Type B pancreatic cell (in vitro differentiated cells): ENCODE measurements around the gene PDE1C. TPM values are rescaled to one million over a fixed set of nuclear protein-coding genes. Genes with fewer than 3 reads are reported as not detected.

Experiments
- DNase-seq: peaks from one replicate; pipeline ENCODE4 v3.0.0; 2021; ENCODE audit warnings: mixed read lengths; ENCODE audit not compliant: unreplicated experiment; ENCODE audit errors: extremely low spot score
- H3K27ac Mint-ChIP-seq: 2 replicates; pipeline ENCODE4 v1.8.0; 2021; ENCODE audit warnings: mild to moderate bottlenecking, mixed read lengths
- H3K27me3 Mint-ChIP-seq: 2 replicates; pipeline ENCODE4 v1.8.0; 2021; ENCODE audit warnings: mixed read lengths
- H3K36me3 Mint-ChIP-seq: 2 replicates; pipeline ENCODE4 v1.8.0; 2021; ENCODE audit warnings: mixed read lengths
- H3K4me1 Mint-ChIP-seq: one replicate; pipeline ENCODE4 v1.8.0; 2021; ENCODE audit warnings: mixed read lengths; ENCODE audit not compliant: unreplicated experiment
- H3K4me3 Mint-ChIP-seq: 2 replicates; pipeline ENCODE4 v1.8.0; 2021; ENCODE audit warnings: mild to moderate bottlenecking, mixed read lengths
- H3K9me3 Mint-ChIP-seq: 2 replicates; pipeline ENCODE4 v1.8.0; 2021; ENCODE audit warnings: mixed read lengths
- CTCF ChIP-seq: fragments of 200-600 bp; sonication (generic); conservative IDR thresholded peaks from 2 replicates; pipeline ENCODE4 v1.5.0; 2021; ENCODE audit warnings: antibody characterized with exemption, mild to moderate bottlenecking
- total RNA-seq: library from RNA; stranded (reverse); gene quantifications from 2 replicates; pipeline ENCODE4 v1.2.1, GENCODE V29; 2021; ENCODE audit warnings: low replicate concordance

PDE1C gene
- total RNA-seq, 1 donor from 2014 or later: 8.5 TPM

GRCh38 chr7:31828520-31828919 lies 241.7 kb downstream of the PDE1C start:
- peaks cover 25% of the 10 kb centered on the region for H3K27me3 Mint-ChIP-seq
- no peak overlapping the region for H3K4me3 Mint-ChIP-seq
- DNase-seq: no peak
- no peaks in the 10 kb centered on the region for H3K9me3 Mint-ChIP-seq
- no peaks in the 10 kb centered on the region for H3K4me1 Mint-ChIP-seq
- no peak for TF ChIP-seq CTCF
- no peak overlapping the region for H3K27ac Mint-ChIP-seq
- no peaks in the 10 kb centered on the region for H3K36me3 Mint-ChIP-seq

DNA sequence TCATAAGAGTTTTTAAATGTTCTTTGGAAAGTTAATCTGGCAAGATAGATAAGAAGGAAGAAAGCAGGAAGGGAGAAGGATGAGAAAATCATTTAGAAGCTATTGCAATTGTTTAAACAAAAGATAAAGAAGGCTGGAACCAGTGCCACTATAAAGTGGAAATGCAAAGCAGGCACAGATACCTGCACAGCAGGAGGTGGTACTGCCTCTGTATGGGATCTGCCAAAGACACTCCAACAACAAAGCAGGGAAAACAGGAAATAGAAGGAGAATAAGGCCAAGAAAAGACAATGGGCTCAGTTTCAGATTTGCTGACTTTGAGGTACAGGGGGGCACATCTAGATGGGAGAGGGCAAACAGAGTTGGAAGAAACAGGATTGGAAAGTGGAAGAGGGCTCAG lies 244.6 kb downstream of the PDE1C start:
- Mint-ChIP-seq H3K36me3 (no peaks in the 10 kb centered on the region), H3K27ac (no peak overlapping the region), H3K9me3 (no peaks in the 10 kb centered on the region), H3K4me1 (no peaks in the 10 kb centered on the region), H3K27me3 (peaks cover 23% of the 10 kb centered on the region), H3K4me3 (no peak overlapping the region)
- TF ChIP-seq CTCF: no peak
- no peak for DNase-seq

GRCh38 chr7:31819031-31819430 lies 251.2 kb downstream of the PDE1C start:
- no peak for TF ChIP-seq CTCF
- Mint-ChIP-seq H3K9me3 (no peaks in the 10 kb centered on the region), H3K4me3 (no peak overlapping the region), H3K36me3 (no peaks in the 10 kb centered on the region), H3K27ac (no peak overlapping the region), H3K27me3 (peaks cover 22% of the 10 kb centered on the region), H3K4me1 (no peaks in the 10 kb centered on the region)
- no peak for DNase-seq

GRCh38 chr7:31816810-31817209 lies 253.4 kb downstream of the PDE1C start:
- Mint-ChIP-seq H3K36me3 (no peaks in the 10 kb centered on the region), H3K27ac (no peak overlapping the region), H3K4me3 (no peak overlapping the region), H3K27me3 (peaks cover 22% of the 10 kb centered on the region), H3K4me1 (peaks cover 3% of the 10 kb centered on the region), H3K9me3 (no peaks in the 10 kb centered on the region)
- no peak for DNase-seq
- no peak for TF ChIP-seq CTCF

- no peak for DNase-seq
- Mint-ChIP-seq H3K4me3 (no peak overlapping the region), H3K27me3 (peaks cover 18% of the 10 kb centered on the region), H3K4me1 (peaks cover 7% of the 10 kb centered on the region), H3K36me3 (no peaks in the 10 kb centered on the region), H3K9me3 (no peaks in the 10 kb centered on the region), H3K27ac (no peak overlapping the region)
- no peak for TF ChIP-seq CTCF
Measured at GRCh38 chr7:31815796-31816195, 254.4 kb downstream of the PDE1C start.

GRCh38 chr7:31814187-31814586 lies 256.0 kb downstream of the PDE1C start:
- Mint-ChIP-seq H3K36me3 (no peaks in the 10 kb centered on the region), H3K4me1 (peaks cover 7% of the 10 kb centered on the region)
- peak; percentile 59 for TF ChIP-seq CTCF

More at GRCh38 chr7:31814187-31814586, 256.0 kb downstream of the PDE1C start:
- DNase-seq: no peak
- no peak overlapping the region for H3K4me3 Mint-ChIP-seq
- H3K9me3 Mint-ChIP-seq: no peaks in the 10 kb centered on the region
- peaks cover 17% of the 10 kb centered on the region for H3K27me3 Mint-ChIP-seq
- H3K27ac Mint-ChIP-seq: no peak overlapping the region
